WTC11 (cell line): ENCODE measurements around the gene UBXN4.

Source experiments
- CTCF ChIP-seq: fragments of 200-600 bp; IDR thresholded peaks from 2 replicates; pipeline ENCODE4 v1.8.0; 2022; ENCODE audit warnings: antibody characterized with exemption
- IRF2 ChIP-seq: sonication (generic); formaldehyde crosslinking; IDR thresholded peaks from 2 replicates; pipeline ENCODE4 v1.8.0; 2022; ENCODE audit warnings: low read depth, missing genetic modification reagents, borderline replicate concordance
- NFE2L1 ChIP-seq: sonication (generic); formaldehyde crosslinking; IDR thresholded peaks from 2 replicates; pipeline ENCODE4 v1.8.1; 2023; ENCODE audit warnings: missing genetic modification reagents
- NR2C2 ChIP-seq: sonication (generic); formaldehyde crosslinking; IDR thresholded peaks from 2 replicates; pipeline ENCODE4 v1.8.0; 2022; ENCODE audit warnings: mild to moderate bottlenecking, missing genetic modification reagents
- SP1 ChIP-seq: sonication (generic); formaldehyde crosslinking; conservative IDR thresholded peaks from 2 replicates; pipeline ENCODE4 v1.8.1; 2022; ENCODE audit warnings: missing genetic modification reagents
- TF ChIP-seq, protein P1 (sequence below): sonication (generic); formaldehyde crosslinking; IDR thresholded peaks from 2 replicates; pipeline ENCODE4 v1.8.1; 2023; ENCODE audit warnings: mild to moderate bottlenecking, missing genetic modification reagents, moderate library complexity
- TF ChIP-seq, protein P2 (sequence below): sonication (generic); formaldehyde crosslinking; IDR thresholded peaks from 2 replicates; pipeline ENCODE4 v1.8.0; 2022; ENCODE audit warnings: missing genetic modification reagents
- TF ChIP-seq, protein P3 (sequence below): sonication (generic); formaldehyde crosslinking; IDR thresholded peaks from 2 replicates; pipeline ENCODE4 v1.8.1; 2022; ENCODE audit warnings: mild to moderate bottlenecking, moderate library complexity, missing genetic modification reagents

GRCh38 chr2:135782231-135782630 lies 40.6 kb downstream of the UBXN4 start:
- TF ChIP-seq, protein P1, sequence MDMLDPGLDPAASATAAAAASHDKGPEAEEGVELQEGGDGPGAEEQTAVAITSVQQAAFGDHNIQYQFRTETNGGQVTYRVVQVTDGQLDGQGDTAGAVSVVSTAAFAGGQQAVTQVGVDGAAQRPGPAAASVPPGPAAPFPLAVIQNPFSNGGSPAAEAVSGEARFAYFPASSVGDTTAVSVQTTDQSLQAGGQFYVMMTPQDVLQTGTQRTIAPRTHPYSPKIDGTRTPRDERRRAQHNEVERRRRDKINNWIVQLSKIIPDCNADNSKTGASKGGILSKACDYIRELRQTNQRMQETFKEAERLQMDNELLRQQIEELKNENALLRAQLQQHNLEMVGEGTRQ (CRISPR knock-in tag) = no peak
- no peak for TF ChIP-seq NFE2L1 (CRISPR knock-in tag)
- TF ChIP-seq, protein P2, sequence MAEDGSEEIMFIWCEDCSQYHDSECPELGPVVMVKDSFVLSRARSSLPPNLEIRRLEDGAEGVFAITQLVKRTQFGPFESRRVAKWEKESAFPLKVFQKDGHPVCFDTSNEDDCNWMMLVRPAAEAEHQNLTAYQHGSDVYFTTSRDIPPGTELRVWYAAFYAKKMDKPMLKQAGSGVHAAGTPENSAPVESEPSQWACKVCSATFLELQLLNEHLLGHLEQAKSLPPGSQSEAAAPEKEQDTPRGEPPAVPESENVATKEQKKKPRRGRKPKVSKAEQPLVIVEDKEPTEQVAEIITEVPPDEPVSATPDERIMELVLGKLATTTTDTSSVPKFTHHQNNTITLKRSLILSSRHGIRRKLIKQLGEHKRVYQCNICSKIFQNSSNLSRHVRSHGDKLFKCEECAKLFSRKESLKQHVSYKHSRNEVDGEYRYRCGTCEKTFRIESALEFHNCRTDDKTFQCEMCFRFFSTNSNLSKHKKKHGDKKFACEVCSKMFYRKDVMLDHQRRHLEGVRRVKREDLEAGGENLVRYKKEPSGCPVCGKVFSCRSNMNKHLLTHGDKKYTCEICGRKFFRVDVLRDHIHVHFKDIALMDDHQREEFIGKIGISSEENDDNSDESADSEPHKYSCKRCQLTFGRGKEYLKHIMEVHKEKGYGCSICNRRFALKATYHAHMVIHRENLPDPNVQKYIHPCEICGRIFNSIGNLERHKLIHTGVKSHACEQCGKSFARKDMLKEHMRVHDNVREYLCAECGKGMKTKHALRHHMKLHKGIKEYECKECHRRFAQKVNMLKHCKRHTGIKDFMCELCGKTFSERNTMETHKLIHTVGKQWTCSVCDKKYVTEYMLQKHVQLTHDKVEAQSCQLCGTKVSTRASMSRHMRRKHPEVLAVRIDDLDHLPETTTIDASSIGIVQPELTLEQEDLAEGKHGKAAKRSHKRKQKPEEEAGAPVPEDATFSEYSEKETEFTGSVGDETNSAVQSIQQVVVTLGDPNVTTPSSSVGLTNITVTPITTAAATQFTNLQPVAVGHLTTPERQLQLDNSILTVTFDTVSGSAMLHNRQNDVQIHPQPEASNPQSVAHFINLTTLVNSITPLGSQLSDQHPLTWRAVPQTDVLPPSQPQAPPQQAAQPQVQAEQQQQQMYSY (CRISPR knock-in tag) = no peak
- TF ChIP-seq, protein P3, sequence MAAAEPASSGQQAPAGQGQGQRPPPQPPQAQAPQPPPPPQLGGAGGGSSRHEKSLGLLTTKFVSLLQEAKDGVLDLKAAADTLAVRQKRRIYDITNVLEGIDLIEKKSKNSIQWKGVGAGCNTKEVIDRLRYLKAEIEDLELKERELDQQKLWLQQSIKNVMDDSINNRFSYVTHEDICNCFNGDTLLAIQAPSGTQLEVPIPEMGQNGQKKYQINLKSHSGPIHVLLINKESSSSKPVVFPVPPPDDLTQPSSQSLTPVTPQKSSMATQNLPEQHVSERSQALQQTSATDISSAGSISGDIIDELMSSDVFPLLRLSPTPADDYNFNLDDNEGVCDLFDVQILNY (CRISPR knock-in tag) = no peak
- TF ChIP-seq CTCF = no peak
- TF ChIP-seq SP1 (CRISPR knock-in tag) = no peak
- no peak for TF ChIP-seq IRF2
- TF ChIP-seq NR2C2 (CRISPR knock-in tag) = no peak
